Measurements from ENCODE around the gene ZNF768.

GRCh38 chr16:30551781-30552180, 25.4 kb upstream of the ZNF768 start:
- no peak for TF ChIP-seq CTCF (IDR thresholded peaks at IDR 0.05; ENCODE audit: low read depth, low read length, poor library complexity, severe bottlenecking)
- no peak for TF ChIP-seq EZH2phosphoT487 (IDR thresholded peaks at IDR 0.05; ENCODE audit: borderline replicate concordance, low read length)
